Retinal pigment epithelial cell (primary cell): ENCODE results near the gene RSPH1.

Experiments
- DNase-seq: peaks from one replicate; pipeline ENCODE4 v3.0.0-alpha.2; 2010; ENCODE audit warnings: low read depth
- H3K4me3 ChIP-seq: 2 replicates; pipeline ENCODE4 v1.5.1; 2011; ENCODE audit warnings: mild to moderate bottlenecking, low read length, control low read depth, moderate library complexity
- TF ChIP-seq, protein P1 (sequence below): conservative IDR thresholded peaks from 2 replicates; pipeline ENCODE4 v1.5.1; 2011; ENCODE audit warnings: low read depth, low read length, control low read depth, inconsistent platforms

RSPH1 gene

GRCh38 chr21:42455196-42455595 is 40.8 kb downstream of the RSPH1 start:
- TF ChIP-seq, protein P1, sequence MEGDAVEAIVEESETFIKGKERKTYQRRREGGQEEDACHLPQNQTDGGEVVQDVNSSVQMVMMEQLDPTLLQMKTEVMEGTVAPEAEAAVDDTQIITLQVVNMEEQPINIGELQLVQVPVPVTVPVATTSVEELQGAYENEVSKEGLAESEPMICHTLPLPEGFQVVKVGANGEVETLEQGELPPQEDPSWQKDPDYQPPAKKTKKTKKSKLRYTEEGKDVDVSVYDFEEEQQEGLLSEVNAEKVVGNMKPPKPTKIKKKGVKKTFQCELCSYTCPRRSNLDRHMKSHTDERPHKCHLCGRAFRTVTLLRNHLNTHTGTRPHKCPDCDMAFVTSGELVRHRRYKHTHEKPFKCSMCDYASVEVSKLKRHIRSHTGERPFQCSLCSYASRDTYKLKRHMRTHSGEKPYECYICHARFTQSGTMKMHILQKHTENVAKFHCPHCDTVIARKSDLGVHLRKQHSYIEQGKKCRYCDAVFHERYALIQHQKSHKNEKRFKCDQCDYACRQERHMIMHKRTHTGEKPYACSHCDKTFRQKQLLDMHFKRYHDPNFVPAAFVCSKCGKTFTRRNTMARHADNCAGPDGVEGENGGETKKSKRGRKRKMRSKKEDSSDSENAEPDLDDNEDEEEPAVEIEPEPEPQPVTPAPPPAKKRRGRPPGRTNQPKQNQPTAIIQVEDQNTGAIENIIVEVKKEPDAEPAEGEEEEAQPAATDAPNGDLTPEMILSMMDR = no peak
- DNase-seq = no peak

DNA sequence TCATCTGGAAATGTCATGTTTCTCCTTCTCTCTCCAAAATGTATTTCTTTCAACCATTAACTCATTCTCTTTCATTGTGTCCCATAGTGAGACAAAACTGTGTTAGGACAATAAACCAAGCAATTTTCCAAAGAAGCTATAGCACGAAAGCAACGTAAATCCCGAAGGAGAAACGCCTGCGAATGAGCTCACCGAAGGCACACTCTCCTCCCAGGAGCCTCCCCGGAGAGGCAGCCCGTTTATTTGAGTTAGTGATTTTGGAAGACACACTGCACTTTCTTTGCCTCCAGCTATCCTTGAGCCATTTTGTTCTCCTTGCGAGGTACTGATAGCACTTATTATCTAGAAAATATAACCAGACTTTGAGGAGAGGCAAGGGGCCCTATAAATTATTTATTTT is 41.2 kb downstream of the RSPH1 start:
- no peak overlapping the region for H3K4me3 ChIP-seq
- TF ChIP-seq, protein P1 = no peak
- no peak for DNase-seq

More at GRCh38 chr21:42455196-42455595, 40.8 kb downstream of the RSPH1 start:
- no peak overlapping the region for H3K4me3 ChIP-seq

DNA sequence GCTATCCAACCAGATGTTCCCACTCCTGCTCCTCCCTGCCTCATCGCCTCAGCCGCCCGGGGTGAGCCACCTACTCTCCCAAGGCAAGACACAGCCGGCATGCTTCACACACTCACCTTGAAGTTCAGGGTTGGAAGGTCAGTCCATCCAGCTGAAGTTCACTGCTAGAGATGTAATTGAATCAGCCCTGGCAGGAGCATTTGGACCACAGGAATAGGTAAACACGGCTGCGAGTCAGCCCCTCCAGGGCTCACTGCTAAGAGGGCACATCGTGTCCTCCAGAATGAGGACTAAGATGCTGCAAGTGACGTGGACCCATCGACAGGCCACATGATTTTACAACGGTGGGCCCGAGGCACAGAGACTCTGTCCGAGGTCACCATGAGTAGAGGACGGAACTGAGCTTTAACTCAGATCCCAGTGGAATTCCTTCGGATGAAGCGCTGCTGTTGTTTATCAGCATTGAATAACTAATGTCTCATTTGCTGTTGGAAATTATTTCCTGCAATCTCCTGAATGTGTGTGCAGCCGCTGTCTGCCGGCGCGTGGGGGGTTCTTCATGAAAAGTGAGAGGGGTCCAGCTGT is 41.9 kb downstream of the RSPH1 start:
- H3K4me3 ChIP-seq = no peak overlapping the region
- TF ChIP-seq, protein P1 = no peak
- DNase-seq = no peak

DNA sequence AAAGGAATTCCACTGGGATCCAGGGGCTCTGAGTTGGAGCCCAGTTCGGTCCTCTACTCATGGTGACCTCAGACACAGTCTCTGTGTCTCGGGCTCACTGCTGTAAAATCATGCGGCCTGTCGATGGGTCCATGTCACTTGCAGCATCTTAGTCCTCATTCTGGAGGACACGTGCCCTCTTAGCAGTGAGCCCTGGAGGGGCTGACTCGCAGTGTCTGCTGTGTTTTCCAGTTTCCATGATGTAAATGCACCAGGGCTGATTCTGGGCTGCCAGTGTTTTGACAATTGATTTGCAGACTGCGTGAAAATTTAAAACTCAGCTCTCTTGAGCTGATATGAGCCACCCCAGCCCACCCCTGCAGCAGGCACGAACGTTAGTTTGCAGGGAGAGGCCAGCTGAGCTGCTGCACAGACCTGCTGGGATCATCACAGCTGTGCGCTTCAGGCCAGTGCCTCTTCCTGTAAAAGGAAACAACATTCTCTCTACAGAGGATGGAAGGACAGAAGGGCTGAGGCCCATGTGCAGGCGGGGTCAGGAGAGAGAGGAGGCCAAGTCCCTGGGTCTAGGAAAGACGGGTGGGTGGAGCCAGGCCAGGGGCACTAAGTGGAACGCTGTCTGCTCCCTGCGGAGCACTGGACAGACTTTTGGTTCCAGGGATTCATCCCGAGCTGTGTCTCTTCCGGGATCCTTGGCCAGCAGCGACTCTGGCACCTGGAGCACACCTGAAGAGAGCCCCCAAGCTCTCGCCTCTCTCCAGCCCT is 42.6 kb downstream of the RSPH1 start:
- no peak overlapping the region for H3K4me3 ChIP-seq
- TF ChIP-seq, protein P1 = no peak
- no peak for DNase-seq

DNA sequence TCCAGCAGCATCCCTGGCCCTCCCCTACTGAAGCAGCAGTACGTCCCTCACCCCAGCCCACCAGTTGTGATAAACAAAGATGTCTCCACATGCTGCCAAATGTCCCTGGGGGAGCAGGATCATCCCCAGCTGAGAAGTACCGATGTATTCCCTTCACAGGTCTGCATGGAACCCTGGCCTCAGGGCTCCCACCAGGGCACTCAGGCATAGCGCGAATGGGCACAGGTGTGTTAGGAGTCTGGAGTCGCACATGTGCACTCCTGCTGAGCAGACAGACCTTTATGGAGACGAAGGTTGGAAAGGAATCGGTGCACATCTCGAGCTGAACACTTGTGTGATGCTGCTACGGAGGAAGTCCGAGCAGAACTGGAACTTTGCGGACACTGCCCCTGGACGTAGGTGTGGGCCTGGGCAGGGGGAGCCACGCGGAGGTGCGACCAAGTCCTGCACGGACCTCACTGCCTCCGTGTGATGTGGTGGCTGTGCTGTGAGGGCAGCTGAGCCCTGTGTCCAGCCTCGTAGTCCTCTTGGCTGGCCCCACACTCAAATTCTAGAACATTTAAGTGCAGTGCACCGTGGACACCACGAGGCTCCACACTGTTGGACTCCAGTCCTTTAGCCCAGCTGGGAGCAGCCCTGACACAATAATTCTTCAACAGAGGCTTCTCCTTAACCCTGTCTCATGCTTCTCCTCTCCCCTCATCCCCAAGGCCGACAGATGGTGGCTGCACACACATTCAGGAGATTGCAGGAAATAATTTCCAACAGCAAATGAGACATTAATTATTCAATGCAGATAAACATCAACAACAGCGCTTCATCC is 43.4 kb downstream of the RSPH1 start:
- no peak overlapping the region for H3K4me3 ChIP-seq
- TF ChIP-seq, protein P1 = no peak
- DNase-seq = no peak

- TF ChIP-seq, protein P1 = no peak
- H3K4me3 ChIP-seq = no peak overlapping the region
- DNase-seq = no peak
These were observed 44.1 kb downstream of the RSPH1 start for GRCh38 chr21:42451941-42452340.
